ENCODE results near the gene ZNF133. TPM values are rescaled to one million over a fixed set of nuclear protein-coding genes. Genes with fewer than 3 reads are reported as not detected.
"Not testable (repeated sequence)": the region's sequence is repeated elsewhere in the genome, so short reads cannot be mapped to it uniquely, and the experiment has no call there.

ZNF133 gene
- 14.0 and 15.6 TPM in 2 replicates for total RNA-seq
- long read RNA-seq, partial matches to known transcripts, result 2 of 34 reads
- long read RNA-seq, other reads (novel, unspliced or antisense), result 27 of 34 reads

- Mint-ChIP-seq H3K4me1 (ENCODE audit: unreplicated experiment) (peaks cover 21% of the 10 kb centered on the region), H3K9me3 (ENCODE audit: unreplicated experiment) (peaks cover 21% of the 10 kb centered on the region), H3K4me3 (ENCODE audit: unreplicated experiment) (peak within 1 kb of the TSS; percentile 97), H3K27me3 (ENCODE audit: unreplicated experiment) (peaks cover 18% of the 10 kb centered on the region), H3K27ac (ENCODE audit: unreplicated experiment) (peak within 1 kb of the TSS; percentile 99), H3K36me3 (ENCODE audit: unreplicated experiment) (peaks cover 25% of the 10 kb centered on the region)
- DNase-seq (ENCODE audit: extremely low spot score, unreplicated experiment), result peak; percentile 97
- TF ChIP-seq CTCF (IDR thresholded peaks at IDR 0.05), result no peak
These were observed at the start of gene ZNF133 for GRCh38 chr20:18287915-18288748. Gene ZNF133, plus strand, starts transcription at chr20:18288527. Its CDS starts 17,160 bp downstream, at chr20:18305687.

DNA sequence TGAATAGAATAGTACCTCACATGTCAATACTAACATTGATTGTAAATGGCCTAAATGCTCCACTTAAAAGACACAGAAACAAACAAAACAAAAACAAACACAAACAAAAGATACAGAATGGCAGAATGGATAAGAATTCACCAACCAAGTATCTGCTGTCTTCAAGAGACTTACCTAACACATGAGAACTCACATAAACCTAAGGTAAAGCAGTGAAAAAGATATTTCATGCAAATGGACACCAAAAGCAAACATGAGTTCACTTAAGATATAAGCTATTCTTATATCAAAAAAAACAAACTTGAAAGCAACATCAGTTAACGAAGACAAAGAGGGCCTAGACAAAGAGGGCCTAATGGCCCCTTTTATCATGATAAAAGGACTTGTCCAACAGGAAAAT, 47.3 kb upstream of the ZNF133 start:
- no peaks in the 10 kb centered on the region for H3K4me1 Mint-ChIP-seq (ENCODE audit: unreplicated experiment)
- no peak overlapping the region for H3K27ac Mint-ChIP-seq (ENCODE audit: unreplicated experiment)
- H3K36me3 Mint-ChIP-seq (ENCODE audit: unreplicated experiment), result no peaks in the 10 kb centered on the region
- no peak overlapping the region for H3K4me3 Mint-ChIP-seq (ENCODE audit: unreplicated experiment)
- H3K9me3 Mint-ChIP-seq (ENCODE audit: unreplicated experiment), result no peaks in the 10 kb centered on the region
- no peak for TF ChIP-seq CTCF (IDR thresholded peaks at IDR 0.05)
- DNase-seq (ENCODE audit: extremely low spot score, unreplicated experiment), result no peak
- H3K27me3 Mint-ChIP-seq (ENCODE audit: unreplicated experiment), result peaks cover 53% of the 10 kb centered on the region

DNA sequence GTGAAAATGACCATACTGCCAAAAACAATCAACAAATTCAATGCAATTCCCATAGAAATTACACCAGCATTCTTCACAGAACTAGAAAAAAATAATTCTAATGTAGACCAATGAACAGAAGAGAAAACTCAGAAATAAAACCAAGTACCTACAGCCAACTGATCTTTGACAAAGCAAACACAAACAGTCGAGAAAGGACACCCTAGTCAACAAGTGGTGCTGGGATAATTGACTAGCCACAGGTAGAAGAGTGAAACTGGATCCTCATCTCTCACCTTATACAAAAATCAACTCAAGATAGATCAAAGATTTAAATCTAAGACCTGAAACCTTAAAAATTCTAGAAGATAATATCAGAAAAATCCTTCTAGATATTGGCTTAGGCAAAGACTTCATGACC, 44.5 kb upstream of the ZNF133 start:
- H3K4me3 Mint-ChIP-seq (ENCODE audit: unreplicated experiment), result no peak overlapping the region
- DNase-seq (ENCODE audit: extremely low spot score, unreplicated experiment), result no peak
- no peaks in the 10 kb centered on the region for H3K9me3 Mint-ChIP-seq (ENCODE audit: unreplicated experiment)
- no peak overlapping the region for H3K27ac Mint-ChIP-seq (ENCODE audit: unreplicated experiment)
- no peaks in the 10 kb centered on the region for H3K36me3 Mint-ChIP-seq (ENCODE audit: unreplicated experiment)
- no peak for TF ChIP-seq CTCF (IDR thresholded peaks at IDR 0.05)
- H3K4me1 Mint-ChIP-seq (ENCODE audit: unreplicated experiment), result no peaks in the 10 kb centered on the region
- peaks cover 42% of the 10 kb centered on the region for H3K27me3 Mint-ChIP-seq (ENCODE audit: unreplicated experiment)

- not testable (repeated sequence) for H3K27ac Mint-ChIP-seq (ENCODE audit: unreplicated experiment); H3K4me1 Mint-ChIP-seq (ENCODE audit: unreplicated experiment)
- peaks cover 20% of the 10 kb centered on the region for H3K27me3 Mint-ChIP-seq (ENCODE audit: unreplicated experiment)
These were observed 39.8 kb upstream of the ZNF133 start for GRCh38 chr20:18248545-18248944.

GRCh38 chr20:18250217-18250616, 38.1 kb upstream of the ZNF133 start:
- Mint-ChIP-seq H3K27ac (ENCODE audit: unreplicated experiment) (no peak overlapping the region), H3K9me3 (ENCODE audit: unreplicated experiment) (no peaks in the 10 kb centered on the region), H3K4me3 (ENCODE audit: unreplicated experiment) (no peak overlapping the region), H3K27me3 (ENCODE audit: unreplicated experiment) (peaks cover 19% of the 10 kb centered on the region), H3K4me1 (ENCODE audit: unreplicated experiment) (no peaks in the 10 kb centered on the region), H3K36me3 (ENCODE audit: unreplicated experiment) (no peaks in the 10 kb centered on the region)
- no peak for DNase-seq (ENCODE audit: extremely low spot score, unreplicated experiment)
- no peak for TF ChIP-seq CTCF (IDR thresholded peaks at IDR 0.05)

More at GRCh38 chr20:18248545-18248944, 39.8 kb upstream of the ZNF133 start:
- H3K9me3 Mint-ChIP-seq (ENCODE audit: unreplicated experiment); DNase-seq (ENCODE audit: extremely low spot score, unreplicated experiment); H3K4me3 Mint-ChIP-seq (ENCODE audit: unreplicated experiment); H3K36me3 Mint-ChIP-seq (ENCODE audit: unreplicated experiment): not testable (repeated sequence)

Data from osteocyte (in vitro differentiated cells).